Measurements from ENCODE around the gene FTCDNL1. TPM values are rescaled to one million over a fixed set of nuclear protein-coding genes. Genes with fewer than 3 reads are reported as not detected.

The FTCDNL1 gene
- total RNA-seq, 1 donor from 2014 or later, result 1.5 TPM

- H3K36me3 Mint-ChIP-seq (ENCODE audit: low read depth), result no peaks in the 10 kb centered on the region
- no peak for DNase-seq (ENCODE audit: low read depth, low spot score)
- H3K27ac Mint-ChIP-seq (ENCODE audit: unreplicated experiment), result no peak overlapping the region
- no peak overlapping the region for H3K4me3 Mint-ChIP-seq
- H3K4me1 Mint-ChIP-seq, result no peaks in the 10 kb centered on the region
- H3K9me3 Mint-ChIP-seq, result no peaks in the 10 kb centered on the region
- no peak for TF ChIP-seq CTCF (conservative IDR thresholded peaks at IDR 0.05)
- no peaks in the 10 kb centered on the region for H3K27me3 Mint-ChIP-seq (ENCODE audit: low read depth)
These were observed 36.7 kb downstream of the FTCDNL1 start for GRCh38 chr2:199814101-199814816.

GRCh38 chr2:199812493-199812892 is 38.5 kb downstream of the FTCDNL1 start:
- H3K9me3 Mint-ChIP-seq, result no peaks in the 10 kb centered on the region
- no peak overlapping the region for H3K27ac Mint-ChIP-seq (ENCODE audit: unreplicated experiment)
- H3K27me3 Mint-ChIP-seq (ENCODE audit: low read depth), result no peaks in the 10 kb centered on the region
- H3K4me1 Mint-ChIP-seq, result no peaks in the 10 kb centered on the region
- no peaks in the 10 kb centered on the region for H3K36me3 Mint-ChIP-seq (ENCODE audit: low read depth)
- H3K4me3 Mint-ChIP-seq, result no peak overlapping the region
- DNase-seq (ENCODE audit: low read depth, low spot score), result no peak
- no peak for TF ChIP-seq CTCF (conservative IDR thresholded peaks at IDR 0.05)

DNA sequence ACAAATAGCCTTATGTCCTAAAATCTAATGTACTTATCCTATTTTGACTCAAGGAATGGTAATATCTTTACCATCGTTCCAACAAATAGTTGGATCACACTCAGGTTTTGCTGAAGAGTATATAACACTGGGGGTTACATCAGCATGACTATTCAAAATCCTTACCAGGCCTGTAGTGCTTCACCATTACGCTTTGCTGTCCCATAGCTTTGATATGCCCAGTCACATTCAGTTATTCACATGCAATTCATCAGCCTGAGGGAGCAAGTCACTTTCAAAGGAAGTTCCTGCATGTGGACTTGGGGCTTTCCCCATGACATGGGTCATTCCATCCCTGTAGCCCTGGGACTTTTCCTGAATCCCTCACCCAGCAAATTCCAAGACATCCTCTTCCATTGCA is 39.6 kb downstream of the FTCDNL1 start:
- Mint-ChIP-seq H3K4me1 (peaks cover 5% of the 10 kb centered on the region), H3K4me3 (no peak overlapping the region), H3K27ac (ENCODE audit: unreplicated experiment) (no peak overlapping the region), H3K27me3 (ENCODE audit: low read depth) (no peaks in the 10 kb centered on the region), H3K36me3 (ENCODE audit: low read depth) (no peaks in the 10 kb centered on the region), H3K9me3 (no peaks in the 10 kb centered on the region)
- no peak for DNase-seq (ENCODE audit: low read depth, low spot score)
- no peak for TF ChIP-seq CTCF (conservative IDR thresholded peaks at IDR 0.05)

- Mint-ChIP-seq H3K4me3 (no peak overlapping the region), H3K36me3 (ENCODE audit: low read depth) (no peaks in the 10 kb centered on the region), H3K27ac (ENCODE audit: unreplicated experiment) (no peak overlapping the region), H3K9me3 (no peaks in the 10 kb centered on the region), H3K4me1 (peaks cover 12% of the 10 kb centered on the region), H3K27me3 (ENCODE audit: low read depth) (no peaks in the 10 kb centered on the region)
- no peak for DNase-seq (ENCODE audit: low read depth, low spot score)
- no peak for TF ChIP-seq CTCF (conservative IDR thresholded peaks at IDR 0.05)
These were observed 40.4 kb downstream of the FTCDNL1 start for GRCh38 chr2:199810422-199811171.

- Mint-ChIP-seq H3K27ac (ENCODE audit: unreplicated experiment) (no peak overlapping the region), H3K4me3 (no peak overlapping the region), H3K36me3 (ENCODE audit: low read depth) (no peaks in the 10 kb centered on the region), H3K4me1 (peaks cover 20% of the 10 kb centered on the region), H3K27me3 (ENCODE audit: low read depth) (no peaks in the 10 kb centered on the region), H3K9me3 (no peaks in the 10 kb centered on the region)
- TF ChIP-seq CTCF (conservative IDR thresholded peaks at IDR 0.05), result no peak
- DNase-seq (ENCODE audit: low read depth, low spot score), result no peak
These were observed 43.0 kb downstream of the FTCDNL1 start for GRCh38 chr2:199807966-199808365.
